ENCODE data around the gene OR8J3.

DNA sequence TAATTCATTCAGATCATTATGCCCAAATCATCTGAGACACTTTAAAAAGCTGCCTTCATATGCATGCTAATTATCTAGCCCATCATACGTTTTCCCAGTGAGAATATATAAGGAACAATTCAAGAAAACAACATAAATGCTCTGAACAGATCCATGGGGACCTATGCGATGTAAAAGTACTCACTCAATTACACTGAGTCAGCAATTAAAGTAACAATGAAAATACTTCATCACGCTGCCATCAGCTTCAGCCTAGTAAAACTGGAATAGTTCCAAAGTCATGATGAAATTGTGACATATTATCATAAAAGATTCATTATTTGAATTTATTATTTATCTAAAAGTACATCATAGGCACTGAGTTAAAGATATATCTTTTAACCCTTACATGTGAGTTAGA is 23.8 kb upstream of the OR8J3 start:
- TF ChIP-seq, protein P1, sequence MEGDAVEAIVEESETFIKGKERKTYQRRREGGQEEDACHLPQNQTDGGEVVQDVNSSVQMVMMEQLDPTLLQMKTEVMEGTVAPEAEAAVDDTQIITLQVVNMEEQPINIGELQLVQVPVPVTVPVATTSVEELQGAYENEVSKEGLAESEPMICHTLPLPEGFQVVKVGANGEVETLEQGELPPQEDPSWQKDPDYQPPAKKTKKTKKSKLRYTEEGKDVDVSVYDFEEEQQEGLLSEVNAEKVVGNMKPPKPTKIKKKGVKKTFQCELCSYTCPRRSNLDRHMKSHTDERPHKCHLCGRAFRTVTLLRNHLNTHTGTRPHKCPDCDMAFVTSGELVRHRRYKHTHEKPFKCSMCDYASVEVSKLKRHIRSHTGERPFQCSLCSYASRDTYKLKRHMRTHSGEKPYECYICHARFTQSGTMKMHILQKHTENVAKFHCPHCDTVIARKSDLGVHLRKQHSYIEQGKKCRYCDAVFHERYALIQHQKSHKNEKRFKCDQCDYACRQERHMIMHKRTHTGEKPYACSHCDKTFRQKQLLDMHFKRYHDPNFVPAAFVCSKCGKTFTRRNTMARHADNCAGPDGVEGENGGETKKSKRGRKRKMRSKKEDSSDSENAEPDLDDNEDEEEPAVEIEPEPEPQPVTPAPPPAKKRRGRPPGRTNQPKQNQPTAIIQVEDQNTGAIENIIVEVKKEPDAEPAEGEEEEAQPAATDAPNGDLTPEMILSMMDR (IDR thresholded peaks at IDR 0.05; ENCODE audit: borderline replicate concordance, extremely low read depth, low read length, poor library complexity, severe bottlenecking), result no peak
- TF ChIP-seq EZH2 (IDR thresholded peaks at IDR 0.05; ENCODE audit: borderline replicate concordance, low read depth, low read length, severe bottlenecking), result no peak

Data from DND-41 (cell line).